Measurements from ENCODE around the gene FLRT2.

The FLRT2 gene, protein sequence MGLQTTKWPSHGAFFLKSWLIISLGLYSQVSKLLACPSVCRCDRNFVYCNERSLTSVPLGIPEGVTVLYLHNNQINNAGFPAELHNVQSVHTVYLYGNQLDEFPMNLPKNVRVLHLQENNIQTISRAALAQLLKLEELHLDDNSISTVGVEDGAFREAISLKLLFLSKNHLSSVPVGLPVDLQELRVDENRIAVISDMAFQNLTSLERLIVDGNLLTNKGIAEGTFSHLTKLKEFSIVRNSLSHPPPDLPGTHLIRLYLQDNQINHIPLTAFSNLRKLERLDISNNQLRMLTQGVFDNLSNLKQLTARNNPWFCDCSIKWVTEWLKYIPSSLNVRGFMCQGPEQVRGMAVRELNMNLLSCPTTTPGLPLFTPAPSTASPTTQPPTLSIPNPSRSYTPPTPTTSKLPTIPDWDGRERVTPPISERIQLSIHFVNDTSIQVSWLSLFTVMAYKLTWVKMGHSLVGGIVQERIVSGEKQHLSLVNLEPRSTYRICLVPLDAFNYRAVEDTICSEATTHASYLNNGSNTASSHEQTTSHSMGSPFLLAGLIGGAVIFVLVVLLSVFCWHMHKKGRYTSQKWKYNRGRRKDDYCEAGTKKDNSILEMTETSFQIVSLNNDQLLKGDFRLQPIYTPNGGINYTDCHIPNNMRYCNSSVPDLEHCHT

DNA sequence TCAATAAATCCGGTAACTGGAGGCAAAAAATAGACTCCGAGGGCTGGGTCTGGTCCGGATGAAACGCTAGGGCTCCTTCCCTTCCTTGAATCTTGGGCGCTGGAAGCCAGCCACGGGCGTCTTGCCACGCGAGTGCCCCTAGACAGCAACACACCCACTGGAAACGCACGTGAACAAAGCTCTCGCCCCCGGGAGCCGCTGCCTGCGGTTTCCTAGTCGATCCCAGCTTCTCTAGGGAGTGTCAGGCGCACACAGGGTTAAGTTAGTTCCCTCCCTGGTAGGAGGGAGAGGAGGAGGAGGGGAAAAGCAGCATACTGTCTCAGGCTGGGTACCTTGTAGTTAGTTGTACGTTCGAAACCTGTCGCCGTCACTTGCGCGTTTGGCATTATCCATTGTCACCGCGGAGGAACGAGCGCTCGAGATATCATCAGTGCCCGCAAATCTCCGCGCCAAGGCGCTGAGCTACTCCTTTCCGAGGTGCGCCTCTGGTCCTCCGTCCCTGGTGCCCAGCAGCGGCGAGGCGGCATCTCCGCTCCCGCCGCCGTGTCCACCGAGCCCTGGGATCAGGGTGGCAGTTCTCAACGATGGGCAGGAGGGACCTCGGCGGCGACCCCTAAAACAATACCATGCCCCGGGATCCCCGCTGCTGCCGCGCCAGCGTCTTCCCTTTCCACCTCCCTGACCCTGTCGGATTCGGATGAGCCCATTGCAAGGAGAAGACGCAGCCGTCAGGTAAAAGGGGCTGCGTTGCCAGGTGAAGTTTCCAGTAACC lies at the start of gene FLRT2:
Gene FLRT2 (plus strand): TSS at position 342 of the 772 bp plus-strand sequence. CDS start 91,371 bp downstream, outside the sequence.
- DNase-seq: no peak

DNA sequence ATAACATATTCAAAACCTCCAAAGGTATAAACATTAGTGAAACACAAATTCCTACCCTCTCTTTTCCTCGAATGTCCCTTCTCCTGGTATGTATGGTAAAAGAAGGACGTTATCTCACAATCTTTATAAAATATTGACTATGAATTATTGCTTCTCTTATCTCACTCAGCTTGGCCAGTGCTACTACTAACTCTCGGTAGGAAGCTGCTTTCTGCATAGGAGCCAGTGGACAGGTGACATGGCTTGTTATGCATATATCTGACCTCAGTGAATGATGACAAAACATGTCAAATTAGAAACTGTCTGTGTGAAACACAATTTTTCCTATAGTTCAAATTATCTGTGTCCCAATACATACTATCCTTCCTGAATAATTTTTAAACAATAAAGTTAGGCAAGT lies 48.5 kb upstream of the FLRT2 start:
- no peak for DNase-seq

DNA sequence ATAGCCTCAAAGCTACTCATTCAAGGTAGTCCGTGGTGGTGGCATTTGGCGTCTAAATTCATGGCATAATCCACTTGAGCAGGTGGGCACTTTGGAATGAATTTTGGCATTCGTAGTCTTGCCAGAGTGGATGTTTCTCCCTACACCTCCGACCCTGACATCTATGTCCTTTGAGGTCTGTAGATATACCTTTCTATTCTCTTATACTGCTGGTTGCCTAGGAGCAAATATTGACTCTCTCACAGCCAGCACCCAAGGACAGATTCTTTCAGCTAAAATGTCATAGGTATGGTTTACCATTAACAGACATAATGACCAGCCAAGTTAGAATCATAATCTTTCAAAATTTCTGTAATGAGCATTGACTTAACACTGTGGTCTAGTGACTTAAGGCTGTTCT lies 47.4 kb upstream of the FLRT2 start:
- no peak for DNase-seq

DNA sequence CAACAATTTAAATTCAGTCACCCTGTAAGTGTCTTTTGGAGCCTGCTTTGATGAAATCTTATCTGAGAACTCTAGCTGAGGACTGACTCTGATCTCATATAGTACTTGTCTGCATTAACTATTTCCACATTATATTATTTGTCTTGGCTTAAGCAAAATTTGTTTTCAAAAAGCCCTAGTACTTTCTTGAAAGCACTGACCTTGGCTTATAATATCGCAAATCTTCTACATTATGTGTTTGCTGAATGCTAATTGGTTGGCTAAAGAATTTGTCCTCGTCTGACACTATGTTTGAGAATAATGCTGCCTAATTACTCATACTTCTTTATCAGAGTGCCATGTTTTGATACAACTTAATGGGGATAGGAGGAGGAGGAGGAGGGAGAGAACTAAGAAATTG lies 46.9 kb upstream of the FLRT2 start:
- DNase-seq: no peak

GRCh38 chr14:85483652-85484051 lies 46.3 kb upstream of the FLRT2 start:
- no peak for DNase-seq

- DNase-seq: no peak
Observed at GRCh38 chr14:85487215-85487614, 42.7 kb upstream of the FLRT2 start.

GRCh38 chr14:85501751-85502150 lies 28.2 kb upstream of the FLRT2 start:
- DNase-seq: no peak

GRCh38 chr14:85508863-85509262 lies 21.1 kb upstream of the FLRT2 start:
- no peak for DNase-seq

DNA sequence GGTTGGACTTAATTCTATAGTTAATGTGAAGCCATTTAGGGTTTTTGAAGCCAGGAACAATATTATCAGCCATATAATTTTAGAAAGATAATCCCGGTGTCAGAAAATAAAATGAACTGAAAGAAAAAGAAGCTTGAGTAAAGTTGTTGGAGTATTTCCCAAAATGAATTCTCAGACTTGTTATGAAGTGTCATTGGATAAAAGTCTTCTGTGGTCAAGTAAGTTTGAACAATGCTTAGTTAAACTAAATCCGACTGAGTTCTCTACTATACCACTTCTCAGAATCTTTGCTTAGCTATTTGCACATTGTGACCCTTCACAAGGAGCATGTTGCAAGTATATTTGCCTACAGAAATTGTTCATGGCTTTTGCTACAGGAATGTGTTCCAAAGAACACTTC lies 17.5 kb upstream of the FLRT2 start:
- no peak for DNase-seq

DNA sequence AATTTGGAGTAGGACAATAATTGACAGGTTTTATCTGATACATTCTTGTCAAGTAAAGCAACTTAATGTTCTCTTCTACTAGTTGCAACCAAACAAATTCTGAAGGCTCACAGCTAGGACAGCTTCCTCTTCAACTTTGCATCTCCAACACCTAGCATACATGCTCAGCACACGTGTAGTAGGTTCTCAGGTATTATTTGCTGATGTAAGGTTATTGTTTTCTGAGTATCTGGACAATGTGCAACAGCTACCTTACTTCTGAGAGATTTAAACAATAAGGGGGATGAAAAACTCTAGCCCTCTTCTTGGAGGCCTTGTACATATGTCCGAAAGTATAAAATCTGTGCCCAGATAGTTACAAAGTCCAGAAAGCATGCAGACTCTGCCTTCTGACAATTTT lies 15.5 kb upstream of the FLRT2 start:
- DNase-seq: no peak

DNA sequence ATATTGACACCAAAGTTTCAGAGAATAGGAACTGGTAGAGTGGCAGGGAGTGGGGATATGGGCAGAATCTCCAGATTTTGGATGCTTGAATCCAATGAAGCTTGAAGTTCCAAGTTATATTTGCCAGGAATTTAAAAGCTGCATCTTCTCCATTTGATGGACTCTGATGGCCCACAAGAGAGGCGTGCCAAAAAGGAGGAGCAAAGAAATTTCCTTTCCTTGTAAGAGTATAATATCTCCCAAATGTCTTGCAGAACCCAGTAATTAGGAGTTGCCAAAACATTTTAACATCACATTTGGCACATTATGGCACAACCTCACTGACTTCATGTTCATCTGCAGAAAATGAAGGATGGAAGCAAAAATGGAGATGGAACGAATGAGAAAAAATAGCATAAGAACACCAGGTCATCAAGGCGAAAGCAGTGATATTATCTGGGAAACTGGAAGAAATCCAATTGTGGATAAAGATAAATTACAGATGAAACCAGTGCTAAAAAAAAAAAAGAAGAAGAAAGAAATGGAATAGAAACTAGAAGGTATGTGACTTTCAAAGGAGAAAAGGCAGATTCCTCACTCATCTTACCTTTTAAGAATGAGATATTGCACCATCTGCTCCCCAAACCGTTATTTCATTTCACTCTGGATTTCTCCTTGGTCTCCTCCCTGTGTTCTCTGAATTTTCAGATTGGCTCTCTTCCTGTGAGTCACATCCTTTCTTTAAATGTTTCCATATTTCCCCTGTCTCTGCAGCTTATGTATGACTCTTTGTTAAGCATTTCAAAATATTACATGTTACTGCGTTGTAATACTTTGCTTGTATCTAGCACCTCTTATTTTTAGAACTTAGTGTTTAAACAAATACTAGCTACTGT lies 13.5 kb upstream of the FLRT2 start:
- no peak for DNase-seq

DNA sequence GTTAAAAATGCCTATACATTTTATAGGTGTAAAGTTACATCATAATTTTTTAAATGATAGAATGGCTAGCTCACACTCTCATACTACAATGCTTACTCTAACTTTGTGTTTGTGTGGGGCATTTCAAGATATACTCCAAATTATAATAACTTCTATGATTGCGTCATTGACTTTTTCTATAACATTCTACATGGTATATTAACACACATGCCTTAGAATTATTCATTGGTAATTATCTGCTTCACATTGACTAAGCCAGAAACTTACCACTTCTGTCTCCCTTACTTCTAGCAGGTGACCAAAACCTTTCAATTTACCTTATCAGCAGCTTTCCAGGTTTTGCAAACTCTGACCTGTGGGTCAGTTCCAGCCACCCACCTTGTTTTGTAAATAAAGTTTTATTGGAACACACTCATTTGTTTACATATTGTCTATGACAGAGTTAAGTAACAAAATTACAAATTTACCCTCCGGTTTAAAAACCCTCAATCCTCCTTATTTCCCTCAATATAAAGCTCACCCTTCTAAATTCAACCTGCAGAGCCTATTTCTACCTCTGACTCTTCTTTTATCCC lies 12.7 kb upstream of the FLRT2 start:
- DNase-seq: no peak

GRCh38 chr14:85519661-85520305 lies 10.2 kb upstream of the FLRT2 start:
- DNase-seq: no peak

DNA sequence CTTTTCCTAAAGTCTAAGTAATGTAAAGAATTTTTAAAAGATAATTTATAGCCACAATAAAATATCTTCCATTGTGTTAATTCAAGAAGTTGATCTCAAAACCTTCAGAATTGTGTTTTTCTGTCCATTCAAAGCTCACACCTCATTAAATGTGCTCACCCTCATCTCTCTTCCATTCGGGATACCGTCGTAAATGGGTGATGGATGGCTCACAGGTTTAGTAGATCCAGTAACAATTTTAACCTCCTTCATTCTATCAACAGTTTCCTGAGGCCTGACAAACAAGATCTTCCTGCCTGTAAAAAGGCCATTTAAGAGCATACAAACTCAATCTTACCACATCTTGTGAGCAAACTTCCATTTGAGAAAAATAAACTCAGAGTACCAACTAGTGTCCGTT lies 9.4 kb upstream of the FLRT2 start:
- DNase-seq: no peak

DNA sequence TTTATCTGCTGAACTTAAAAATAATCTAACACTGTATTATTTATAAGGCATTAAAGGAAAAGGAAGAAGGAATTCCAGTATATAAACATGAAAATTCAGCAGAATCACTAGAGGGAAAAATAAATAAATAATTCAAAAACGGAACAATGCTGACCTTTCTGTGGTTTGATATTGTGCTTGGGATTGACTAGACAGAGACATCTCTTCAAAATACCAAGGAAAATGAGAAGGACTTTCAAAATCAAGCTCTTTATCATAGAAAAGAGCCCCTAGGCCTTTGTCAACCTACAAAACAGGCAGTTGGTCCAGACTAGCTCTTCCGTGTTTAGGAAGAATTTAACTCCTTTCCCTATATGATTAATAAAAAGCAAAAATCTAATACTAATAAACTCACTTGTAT lies 6.3 kb upstream of the FLRT2 start:
- DNase-seq: no peak

GRCh38 chr14:85527006-85527405 lies 2.9 kb upstream of the FLRT2 start:
- DNase-seq: no peak

DNA sequence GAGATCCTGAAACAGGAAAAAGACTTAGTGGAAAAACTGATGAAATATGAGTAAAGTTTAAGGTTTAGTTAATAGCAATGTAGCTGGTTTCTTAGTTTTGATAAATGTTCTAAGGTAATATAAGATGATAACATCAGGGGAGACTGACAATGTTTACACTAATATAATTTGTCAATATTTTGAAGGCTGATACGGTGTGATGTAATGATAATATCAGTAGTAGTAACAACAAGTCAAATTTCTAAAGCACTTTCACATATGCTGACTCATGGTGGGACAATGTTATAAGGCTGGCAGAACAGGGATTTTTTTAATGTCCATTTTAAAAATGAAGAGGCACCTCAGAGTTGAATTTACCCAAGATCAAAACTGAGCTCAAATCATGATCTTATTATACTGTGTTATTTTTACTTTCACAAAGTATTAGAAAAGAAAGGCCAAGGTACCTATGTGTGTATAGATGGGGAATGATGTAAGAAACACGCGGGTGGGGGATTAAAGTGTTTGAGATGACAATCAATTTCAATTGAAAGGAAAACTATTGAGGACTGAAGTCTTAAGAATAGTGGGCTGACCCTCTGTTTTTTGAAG lies 2.4 kb upstream of the FLRT2 start:
- DNase-seq: no peak

GRCh38 chr14:85528080-85528896 lies 1.7 kb upstream of the FLRT2 start:
- no peak for DNase-seq

DNA sequence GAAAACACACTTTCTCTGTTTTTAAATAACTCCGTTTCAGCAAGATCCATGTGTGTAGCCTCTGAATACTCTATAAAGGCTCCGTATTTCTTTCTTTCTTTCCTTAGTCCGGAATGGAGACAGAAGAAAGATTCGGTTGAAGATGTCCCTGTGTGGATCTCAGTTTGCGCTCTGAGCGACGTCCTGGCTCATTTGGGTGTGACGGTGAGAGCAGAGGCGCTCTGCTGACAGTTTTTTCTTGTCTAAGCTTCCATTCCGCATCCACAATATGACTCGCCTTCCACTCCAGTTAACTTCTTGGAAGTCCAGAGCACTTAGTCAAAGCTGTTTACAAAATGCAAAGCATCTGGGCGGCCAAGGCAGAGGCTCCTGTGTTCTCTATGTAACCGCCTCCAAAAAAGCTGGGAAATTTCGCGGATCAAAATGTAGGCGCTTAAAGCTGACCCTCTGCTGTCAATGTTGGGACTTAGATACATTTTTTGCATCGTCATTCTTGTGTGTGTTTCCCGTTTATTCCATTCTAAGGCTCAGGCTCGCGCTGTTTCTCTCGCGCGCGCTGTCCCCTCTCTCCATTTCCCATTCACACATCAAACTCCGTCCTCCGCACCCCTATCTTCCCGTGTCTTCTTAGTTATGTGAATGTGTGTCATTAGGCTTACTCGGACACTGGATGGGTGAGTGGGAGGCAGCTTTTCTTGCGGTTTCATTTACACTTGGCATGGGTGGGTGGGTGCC lies 880 bp upstream of the FLRT2 start:
- no peak for DNase-seq

- DNase-seq: no peak
Observed at GRCh38 chr14:85530626-85531025, 682 bp downstream of the FLRT2 start.
